IPS DF 4.7 (cell line): Measurements from ENCODE around the gene TMEM178B.
"Not testable (repeated sequence)": the region's sequence is repeated elsewhere in the genome, so short reads cannot be mapped to it uniquely, and the experiment has no call there.

Experiments used
- DNase-seq: peaks from one replicate; pipeline ENCODE4 v3.0.0-alpha.2; 2013; ENCODE audit warnings: low spot score; ENCODE audit errors: extremely low read depth

Gene TMEM178B

DNA sequence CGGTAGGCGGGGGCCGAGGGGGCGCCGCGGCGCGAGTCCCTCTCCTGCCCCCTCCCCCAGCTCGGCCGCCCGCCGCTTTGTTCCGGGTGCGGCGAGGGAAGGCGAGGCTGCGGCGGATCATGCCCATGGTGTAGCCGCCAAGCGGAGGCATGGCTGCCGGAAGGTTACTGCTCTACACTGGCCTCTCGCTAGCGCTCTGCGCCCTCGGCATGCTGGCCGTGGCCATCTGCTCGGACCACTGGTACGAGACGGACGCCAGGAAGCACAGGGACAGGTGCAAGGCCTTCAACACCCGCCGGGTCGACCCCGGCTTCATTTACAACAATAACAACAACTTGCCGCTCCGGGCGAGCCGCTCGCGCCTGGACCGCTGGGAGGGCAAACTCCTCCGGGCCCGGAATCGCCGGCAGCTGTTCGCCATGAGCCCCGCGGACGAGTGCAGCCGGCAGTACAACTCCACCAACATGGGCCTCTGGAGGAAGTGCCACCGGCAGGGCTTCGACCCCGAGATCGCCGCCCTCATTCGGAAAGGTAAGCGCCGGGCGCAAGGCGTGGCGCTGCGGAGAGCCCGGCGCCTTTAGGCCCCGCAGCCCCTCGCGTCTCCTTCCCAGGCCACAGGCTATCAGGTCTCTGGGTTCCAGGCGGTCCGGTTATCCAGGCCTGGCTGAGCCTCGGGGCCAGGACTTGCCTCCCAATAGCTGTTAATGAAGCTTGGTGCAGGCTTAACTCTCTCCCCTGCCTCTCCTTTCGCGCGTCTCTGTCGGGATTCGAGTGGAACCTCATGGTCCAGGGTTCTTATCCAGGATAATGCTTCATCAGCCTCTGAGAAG, 513 bp downstream of the TMEM178B start:
- DNase-seq: no peak

DNA sequence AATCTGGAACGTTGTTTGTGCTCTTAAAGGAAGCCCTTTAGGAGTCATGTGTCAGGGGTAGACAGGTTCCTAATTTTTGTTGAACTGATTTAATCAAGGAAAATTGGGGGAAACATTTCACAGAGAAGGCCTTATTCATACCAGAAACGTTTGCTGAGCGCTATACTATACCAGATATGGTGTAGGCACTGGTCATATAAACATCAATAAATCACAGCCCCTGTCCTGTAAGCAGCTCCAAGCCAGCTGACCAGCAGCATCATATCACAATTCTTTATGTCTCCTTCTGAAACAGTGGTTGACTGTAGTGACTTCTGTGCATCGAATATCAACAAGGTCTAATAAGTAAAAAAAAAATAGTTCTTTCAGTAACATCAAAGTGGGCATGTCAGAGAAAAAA, 1.1 kb downstream of the TMEM178B start:
- DNase-seq: no peak

DNA sequence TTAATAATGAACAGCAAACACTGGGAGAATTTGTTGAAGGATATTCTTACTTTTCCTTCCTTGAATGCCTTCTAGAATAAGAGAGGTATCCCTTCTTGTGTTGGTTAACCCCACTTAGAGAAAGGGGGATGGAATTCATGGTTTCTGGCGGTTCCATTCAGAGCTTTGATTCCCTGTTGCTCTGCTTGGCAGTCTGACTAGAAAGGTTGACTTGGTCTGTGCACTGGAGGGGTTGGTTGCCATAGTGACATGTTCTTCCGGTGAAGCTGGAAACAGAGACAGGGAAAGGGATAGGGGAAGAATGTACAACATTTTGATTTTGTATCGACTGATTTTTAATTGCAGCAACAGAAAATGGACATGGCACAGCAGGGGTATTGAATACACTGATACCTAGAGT, 2.5 kb downstream of the TMEM178B start:
- no peak for DNase-seq

DNA sequence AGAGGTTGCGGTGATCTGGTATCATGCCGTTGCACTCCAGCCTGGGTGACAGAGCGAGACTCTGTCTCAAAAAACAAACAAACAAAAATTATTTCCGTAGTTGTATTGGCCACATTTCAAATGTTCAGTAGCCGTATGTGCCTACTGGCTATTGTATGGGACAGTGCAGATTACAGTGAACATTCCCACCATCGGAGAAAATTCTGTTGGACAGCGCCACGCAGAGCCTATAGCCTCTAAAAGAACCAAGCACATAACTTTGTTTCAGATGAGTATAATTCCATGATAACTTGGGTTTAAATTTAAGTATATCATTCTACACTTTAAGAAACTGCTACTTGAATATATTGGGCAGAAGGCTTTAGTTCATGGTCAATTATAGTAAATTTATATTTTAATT, 5.4 kb downstream of the TMEM178B start:
- DNase-seq: no peak

DNA sequence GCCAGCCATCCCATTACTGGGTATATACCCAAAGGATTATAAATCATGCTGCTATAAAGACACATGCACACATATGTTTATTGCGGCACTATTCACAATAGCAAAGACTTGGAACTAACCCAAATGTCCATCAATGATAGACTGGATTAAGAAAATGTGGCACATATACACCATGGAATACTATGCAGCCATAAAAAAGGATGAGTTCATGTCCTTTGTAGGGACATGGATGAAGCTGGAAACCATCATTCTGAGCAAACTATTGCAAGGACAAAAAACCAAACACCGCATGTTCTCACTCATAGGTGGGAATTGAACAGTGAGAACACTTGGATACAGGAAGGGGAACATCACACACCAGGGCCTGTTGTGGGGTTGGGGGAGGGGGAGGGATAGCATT, 15.6 kb downstream of the TMEM178B start:
- not testable (repeated sequence) for DNase-seq

DNA sequence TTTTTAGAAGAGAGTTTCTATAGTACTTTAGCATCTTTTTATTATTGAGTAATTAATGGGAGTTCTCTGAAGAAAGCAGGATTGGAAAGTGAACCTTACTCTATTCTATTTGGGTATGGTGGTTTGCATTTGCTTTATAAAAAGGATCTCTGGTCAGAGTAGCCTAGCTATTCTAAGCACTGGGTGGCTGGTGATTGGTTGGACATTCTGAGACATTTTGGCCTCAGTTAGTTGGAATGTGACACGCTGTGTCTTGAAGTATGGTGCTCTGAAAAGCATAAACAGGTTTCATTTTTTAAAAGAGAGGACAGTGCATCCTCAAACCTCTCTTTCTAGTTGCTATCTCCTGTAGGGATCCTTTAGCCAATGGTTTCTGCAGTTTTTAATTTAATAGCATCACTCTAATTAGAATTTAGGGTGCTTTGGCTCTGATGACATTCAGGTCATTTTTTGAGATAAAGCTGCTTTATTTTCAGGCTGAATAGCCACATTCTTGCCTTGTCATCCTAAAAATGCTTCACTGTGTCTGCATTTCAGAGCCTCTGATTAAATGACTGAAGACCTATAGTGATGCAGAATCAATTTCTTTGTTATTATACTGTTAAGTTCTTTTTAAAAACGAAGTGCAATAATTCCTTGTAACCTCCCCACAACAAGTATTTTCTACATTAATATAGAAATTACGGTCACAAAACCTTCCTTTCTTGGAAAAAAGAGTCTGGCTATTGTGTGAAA, 20.6 kb downstream of the TMEM178B start:
- no peak for DNase-seq

DNA sequence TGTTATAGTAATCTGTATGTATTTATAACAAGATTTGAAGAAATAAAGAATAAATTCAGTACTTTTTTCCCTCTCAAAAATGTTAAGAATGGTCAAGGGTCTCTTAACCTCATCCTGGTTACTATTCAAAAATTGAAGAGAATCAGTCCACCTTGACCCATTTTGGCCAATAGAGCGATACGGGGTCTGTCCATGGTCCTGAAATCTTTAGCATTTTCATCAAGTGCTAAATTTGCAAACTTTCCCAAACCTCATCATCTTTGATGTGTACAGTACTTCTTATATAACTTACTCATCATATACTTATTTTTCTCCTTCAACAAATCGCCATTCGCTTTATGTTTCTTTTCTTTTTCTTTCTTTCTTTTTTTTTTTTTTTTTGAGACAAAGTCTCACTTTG, 23.6 kb downstream of the TMEM178B start:
- no peak for DNase-seq

DNA sequence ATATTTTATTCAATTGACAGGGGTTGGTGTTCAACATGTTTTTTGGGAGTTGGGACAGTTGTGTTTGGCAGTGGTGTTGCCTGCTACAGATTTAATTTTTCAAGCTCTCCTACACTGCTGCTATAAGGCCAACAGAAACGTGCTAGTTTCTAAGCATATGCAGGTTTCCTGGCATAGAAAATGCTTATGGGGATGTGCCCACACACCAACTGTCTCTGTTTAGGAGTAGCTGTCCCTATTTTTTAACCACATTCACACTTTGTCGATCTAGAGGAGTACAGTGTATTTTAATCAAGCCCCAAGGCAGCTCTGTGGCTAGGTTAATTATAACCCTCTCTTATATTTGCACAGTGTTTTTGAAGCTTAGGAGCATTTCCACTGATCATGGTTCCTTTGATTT, 28.6 kb downstream of the TMEM178B start:
- no peak for DNase-seq

DNA sequence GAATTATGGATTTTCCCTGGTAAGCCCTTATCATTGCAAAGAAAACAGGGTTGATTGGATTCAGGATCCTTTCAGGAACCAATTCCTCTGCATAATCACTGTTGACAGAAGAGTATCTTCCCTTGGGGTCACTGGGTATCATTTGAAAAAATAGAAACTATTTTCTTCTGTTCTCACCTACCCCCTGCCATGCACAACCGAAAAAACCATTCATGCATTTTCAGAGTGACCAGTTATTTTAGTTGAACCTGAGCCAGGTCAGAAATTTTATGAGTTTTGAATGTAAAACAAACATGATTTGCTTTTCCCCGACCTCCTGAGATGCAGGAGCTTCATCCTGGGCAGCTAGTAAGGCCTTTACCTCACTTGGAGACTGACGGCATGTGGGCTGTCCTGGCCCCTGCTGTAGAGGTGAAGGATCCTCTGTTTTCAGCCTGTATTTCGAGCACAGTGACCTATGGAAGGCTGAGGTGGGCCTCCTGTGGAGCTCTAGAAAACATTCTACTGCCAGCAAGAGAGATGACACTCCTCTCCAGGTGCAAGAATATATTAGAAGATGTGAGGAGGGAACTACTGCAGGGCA, 30.1 kb downstream of the TMEM178B start:
- DNase-seq: no peak

DNA sequence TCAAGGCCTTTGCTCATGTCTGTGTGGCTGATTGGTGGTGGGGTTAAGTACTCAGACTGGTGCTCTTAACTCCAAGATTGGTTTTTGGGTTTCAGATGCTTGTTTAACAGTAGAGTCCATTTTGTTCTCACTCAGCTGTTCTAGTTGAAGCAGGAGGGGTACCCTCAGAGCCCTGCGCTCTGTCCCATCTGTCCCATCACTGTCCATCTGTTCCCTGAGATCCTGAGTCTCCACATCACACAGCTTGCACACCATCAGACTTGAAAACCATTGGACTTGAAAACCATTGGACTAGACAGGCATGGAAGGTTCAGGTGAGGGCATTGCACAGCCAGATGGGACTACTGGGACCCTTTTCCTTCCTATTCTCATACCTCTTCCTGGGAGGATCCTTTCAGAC, 39.3 kb downstream of the TMEM178B start:
- no peak for DNase-seq

DNA sequence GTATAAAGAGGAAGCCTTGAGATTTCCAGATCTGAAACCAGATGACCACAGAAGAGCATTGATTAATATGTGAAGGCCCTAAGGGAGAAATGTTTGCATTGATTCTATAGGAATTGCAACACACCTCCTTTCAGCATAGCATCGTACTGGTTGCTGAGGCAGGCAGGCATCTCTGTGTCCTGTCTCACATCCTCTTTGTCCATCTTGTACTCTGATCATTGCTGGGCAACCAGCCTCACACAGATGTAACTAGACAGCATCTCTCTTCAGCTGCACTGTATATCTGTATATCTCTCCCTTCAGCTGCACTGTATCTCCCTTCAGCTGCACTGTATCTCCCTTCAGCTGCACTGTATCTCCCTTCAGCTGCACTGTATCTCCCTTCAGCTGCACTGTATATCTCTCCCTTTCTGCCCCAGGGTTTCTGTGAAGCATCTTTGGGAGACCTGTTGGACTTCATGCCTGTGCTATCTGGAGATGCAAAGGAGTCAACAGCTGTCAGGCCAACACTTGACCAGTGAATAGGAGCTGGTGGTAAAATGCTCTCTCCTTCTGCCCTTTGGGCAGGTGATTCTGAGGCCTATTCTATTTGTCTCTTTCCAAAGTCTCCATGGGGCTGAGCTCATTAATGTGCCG, 40.3 kb downstream of the TMEM178B start:
- DNase-seq: no peak

DNA sequence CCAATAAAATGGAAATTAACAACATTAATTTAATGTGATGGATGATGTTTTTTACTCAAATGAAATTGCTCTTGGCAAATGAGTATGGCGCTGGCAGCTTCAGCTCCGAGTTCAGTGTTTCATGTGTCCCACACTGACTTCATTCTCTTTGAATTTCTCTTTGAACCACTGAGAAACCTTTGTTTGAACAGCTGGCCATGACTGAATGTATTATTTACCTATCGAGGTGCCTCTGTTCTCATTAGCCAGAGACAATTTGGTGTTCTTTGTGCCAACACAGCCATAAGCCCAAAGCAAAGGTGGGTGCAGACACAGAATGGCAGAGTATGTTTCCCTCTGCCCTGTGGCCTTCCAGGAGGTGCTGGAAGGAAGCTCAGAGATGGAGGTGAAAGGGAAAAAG, 42.1 kb downstream of the TMEM178B start:
- DNase-seq: no peak

DNA sequence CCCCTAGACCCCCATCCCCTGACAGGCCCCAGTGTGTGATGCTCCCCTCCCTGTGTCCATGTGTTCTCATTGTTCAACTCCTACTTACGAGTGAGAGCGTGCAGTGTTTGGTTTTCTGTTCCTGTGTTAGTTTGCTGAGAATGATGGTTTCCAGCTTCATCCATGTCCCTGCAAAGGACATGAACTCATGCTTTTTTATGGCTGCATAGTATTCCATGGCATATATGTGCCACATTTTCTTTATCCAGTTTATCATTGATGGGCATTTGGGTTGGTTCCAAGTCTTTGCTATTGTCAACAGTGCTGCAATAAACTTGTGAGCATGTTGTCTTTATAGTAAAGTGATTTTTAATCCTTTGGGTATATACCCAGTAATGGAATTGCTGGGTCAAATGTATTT, 42.8 kb downstream of the TMEM178B start:
- not testable (repeated sequence) for DNase-seq

DNA sequence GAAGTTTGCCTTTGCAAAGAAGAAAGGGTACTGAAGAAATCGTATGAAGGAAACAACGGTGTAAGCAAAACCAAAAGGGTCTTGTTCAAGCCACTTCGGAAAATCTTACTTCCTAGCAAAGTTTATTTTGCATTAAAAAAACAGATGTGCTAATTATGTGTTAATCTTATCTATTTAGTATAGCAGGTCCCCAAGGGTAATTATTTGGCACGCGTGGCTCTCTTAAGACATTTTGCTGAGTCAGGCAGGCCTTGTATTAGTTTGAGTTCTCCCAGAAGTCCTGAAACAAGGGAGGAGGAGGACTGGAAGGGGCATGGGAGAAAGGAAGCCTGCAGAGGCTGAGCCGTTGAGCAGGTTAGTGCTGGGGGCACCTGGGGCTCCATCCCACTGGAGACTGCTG, 44.9 kb downstream of the TMEM178B start:
- no peak for DNase-seq

DNA sequence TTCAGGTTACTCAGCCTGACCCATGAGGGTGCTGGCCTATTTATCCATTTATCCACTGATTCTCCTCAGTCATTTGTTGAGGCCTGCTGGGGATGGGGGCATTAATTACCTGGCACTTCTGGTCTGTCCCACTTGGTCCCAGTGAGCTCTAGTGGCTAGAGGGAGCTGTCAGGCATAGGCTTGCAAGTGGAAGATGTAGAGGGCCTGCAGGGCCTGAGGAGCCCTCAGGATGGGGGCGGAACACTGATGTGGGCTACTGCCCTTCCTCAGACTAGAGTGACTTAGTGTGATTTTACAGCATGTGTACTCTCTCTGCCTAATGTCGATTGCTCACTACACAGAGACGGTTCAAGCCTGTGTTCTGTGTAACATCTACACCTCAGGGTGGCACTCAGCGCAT, 45.3 kb downstream of the TMEM178B start:
- DNase-seq: no peak

DNA sequence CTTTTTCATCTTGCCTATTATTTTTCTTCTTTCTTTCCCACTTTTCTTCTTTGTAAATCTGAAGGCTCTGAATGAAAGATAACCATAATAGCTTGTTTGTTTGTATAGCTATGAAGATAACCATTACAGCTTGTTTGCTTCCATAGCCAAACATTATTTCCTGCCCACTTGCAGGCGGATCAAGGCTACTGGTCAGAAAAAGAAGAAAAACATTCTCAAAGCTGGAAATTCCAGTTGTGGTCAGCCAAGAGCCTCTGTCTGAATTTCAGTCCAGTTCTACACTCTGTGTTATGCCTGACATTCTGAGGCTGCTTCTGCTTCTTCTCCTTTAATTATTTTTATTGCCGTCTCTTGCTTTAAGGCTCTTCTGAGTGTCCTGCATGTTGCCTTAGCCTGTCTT, 48.9 kb downstream of the TMEM178B start:
- no peak for DNase-seq

DNA sequence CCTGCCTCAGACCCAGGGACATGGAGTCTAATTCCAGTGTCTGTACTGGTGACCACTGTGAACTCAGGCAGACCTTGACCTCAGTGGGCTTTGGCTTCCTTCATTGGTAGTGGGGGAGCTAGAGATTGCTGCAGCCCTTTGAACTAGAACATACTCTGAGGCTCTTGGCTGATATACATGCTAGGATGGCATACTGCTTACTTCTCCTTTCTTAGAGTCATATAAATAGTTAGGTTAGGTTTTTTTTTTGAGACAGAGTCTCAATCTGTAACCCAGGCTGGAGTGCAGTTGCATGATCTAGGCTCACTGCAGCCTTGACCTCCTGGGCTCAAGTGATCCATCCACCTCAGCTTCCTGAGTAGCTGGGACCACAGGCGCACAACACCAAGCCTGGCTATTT, 49.7 kb downstream of the TMEM178B start:
- DNase-seq: no peak

DNA sequence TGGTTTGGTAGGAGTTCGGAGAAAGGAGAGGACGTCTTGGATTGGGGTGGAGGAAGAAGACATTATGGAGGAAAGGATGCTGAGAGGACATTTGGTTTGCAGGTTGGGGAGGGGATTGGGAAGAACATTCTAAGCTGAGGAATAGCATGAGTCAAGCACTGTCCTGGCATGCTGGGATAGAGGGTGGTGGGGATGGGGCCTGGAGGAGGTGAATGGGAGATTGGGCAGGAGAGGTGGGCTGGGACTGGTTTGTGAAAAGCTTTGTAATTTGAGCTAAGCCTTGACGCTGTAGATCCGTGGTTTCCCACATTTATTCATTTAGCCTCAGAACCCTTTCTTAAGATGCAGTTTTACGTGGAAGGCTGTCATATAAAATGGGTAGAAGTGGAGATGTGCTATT, 52.2 kb downstream of the TMEM178B start:
- no peak for DNase-seq

DNA sequence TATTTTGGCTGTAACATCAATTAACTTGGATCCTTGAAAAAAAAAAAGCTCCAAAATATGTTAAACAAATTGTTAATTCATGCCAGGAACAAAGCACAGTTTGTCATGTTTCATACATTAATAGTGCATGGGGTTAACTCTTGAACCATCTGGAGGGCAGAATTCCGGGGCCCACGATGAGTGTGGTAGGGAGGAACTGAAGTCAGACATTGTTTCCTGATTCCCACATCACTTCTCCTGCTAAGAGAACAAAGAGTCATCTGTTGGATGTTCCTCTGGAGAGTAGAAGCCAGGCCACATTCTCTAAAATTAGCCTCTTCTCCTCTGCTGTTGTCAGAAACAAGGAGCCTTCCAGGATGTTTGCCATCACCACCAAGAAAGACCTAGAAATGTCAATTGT, 54.6 kb downstream of the TMEM178B start:
- no peak for DNase-seq

DNA sequence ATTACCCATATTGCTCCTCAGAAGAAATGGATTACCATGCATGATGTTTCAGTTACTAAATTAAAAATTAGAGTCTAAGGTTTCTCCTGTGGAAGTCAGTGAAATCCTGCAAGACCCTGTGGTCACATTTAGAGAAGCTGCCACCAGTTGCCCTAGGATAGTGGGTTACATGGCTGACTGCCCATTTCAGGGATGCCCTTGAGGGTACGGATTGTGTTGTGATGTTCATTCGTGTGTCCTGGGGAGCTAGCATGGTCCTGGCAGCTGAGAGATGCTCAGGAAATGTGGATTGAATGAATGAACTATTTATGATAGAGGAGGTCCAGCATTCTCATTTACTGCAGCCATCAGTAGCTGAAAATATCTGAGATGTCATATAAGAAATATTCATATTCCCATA, 55.1 kb downstream of the TMEM178B start:
- no peak for DNase-seq

DNA sequence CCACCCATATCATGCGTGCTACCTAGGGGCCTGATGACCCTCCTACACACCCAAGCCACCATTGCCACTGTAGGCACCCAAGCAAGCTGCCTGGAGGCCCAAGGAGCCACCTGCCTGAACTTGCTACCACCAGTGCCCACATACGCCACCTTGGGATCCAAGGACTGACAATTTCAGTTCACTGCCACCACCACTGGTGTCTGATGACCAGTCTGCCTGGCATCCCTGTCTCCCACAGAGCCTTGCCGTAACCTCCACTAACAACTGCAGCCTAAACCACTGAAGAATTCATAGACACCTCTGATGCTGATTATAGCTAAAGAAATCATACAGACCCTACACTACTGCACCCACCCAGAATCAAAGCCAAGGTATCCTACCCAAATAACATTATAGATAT, 58.8 kb downstream of the TMEM178B start:
- DNase-seq: no peak

DNA sequence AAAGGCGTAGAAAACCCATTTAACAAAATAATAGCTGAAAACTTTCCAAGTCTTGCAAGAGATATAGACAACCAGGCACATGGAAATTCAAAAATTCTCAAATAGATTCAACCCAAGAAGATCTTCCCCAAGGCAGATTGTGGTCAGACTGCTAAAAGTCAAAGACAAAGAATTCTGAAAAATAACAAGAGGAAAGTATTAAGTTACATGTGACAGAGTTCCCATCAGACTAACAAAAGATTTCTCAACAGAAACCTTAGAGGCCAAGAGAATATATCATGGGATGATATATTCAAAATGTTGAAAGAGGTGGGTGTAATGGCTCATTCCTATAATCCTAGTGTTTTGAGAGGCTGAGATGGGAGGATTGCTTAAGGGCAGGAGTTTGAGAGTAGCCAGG, 59.8 kb downstream of the TMEM178B start:
- no peak for DNase-seq
